Mucosa of stomach (tissue), 1 donor: Measurements from ENCODE around the gene ABAT.

ENCODE experiments used
- H3K27me3 ChIP-seq: one replicate; pipeline ENCODE4 v1.7.0; 2013; ENCODE audit warnings: mild to moderate bottlenecking, low read length; ENCODE audit not compliant: control insufficient read depth, insufficient read depth
- H3K36me3 ChIP-seq: one replicate; pipeline ENCODE4 v1.7.0; 2013; ENCODE audit warnings: low read length; ENCODE audit not compliant: control insufficient read depth, insufficient read depth
- H3K4me1 ChIP-seq: one replicate; pipeline ENCODE4 v1.7.0; 2013; ENCODE audit warnings: mild to moderate bottlenecking, low read length; ENCODE audit not compliant: control insufficient read depth, insufficient read depth
- H3K4me3 ChIP-seq: one replicate; pipeline ENCODE4 v1.7.0; 2013; ENCODE audit warnings: low read length
- H3K9ac ChIP-seq: one replicate; pipeline ENCODE4 v1.7.0; 2013; ENCODE audit warnings: mild to moderate bottlenecking, low read length, moderate library complexity
- H3K9me3 ChIP-seq: one replicate; pipeline ENCODE4 v1.7.0; 2013; ENCODE audit warnings: mild to moderate bottlenecking, low read length, moderate library complexity; ENCODE audit not compliant: control insufficient read depth
- donor health status: Pancreatic carcinoma.

The ABAT gene

DNA sequence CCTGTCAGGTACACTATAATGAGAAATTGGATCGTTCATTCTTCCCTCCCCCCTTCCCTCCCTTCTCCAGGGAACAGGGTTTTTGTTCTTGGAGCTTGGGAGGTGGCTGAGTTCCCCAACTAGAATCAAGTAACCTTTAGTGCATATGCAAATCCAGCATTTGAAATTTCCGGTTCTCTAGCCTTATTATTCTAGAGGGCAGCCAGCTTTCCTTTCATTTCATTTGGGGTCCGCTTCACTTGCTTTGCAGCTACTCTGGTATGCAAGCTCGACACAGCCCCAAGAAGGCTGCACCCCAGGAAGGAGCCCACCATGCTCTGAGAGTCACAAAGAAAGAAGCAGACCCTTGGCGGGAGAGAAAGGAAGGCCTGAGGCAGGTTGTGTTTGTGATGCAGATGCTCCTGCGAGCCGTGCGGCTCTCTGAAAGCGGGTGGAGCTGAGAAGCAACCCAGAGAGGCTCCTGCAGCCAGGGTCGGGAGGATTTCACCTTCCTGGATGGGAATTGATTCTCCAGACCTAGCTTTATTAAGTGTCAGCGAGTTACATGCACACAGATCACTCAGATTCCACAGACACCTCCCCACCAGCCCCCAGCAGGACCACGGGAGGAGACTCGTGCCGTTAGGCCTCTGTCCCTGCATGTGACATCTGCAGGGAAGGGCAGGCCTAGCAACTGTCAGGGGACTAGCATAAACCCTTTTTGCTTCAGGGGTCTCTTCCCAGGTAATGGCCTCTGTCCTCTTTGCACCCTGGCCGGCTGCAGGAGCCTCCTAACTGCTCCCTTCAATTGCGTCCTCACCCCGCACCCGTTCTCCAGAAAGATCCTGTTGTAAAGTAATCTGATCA is 157.7 kb downstream of the ABAT start:
- Histone ChIP-seq H3K9ac (no peak overlapping the region), H3K4me1 (no peaks in the 10 kb centered on the region), H3K9me3 (no peaks in the 10 kb centered on the region), H3K36me3 (peaks cover 6% of the 10 kb centered on the region), H3K27me3 (no peaks in the 10 kb centered on the region), H3K4me3 (no peak overlapping the region)

- Histone ChIP-seq H3K27me3 (no peaks in the 10 kb centered on the region), H3K4me1 (no peaks in the 10 kb centered on the region), H3K9me3 (no peaks in the 10 kb centered on the region), H3K9ac (no peak overlapping the region), H3K36me3 (peaks cover 6% of the 10 kb centered on the region), H3K4me3 (no peak overlapping the region)
Observed at GRCh38 chr16:8832717-8833105, 158.3 kb downstream of the ABAT start.
